IPS-18a (cell line): Measurements from ENCODE around the gene SPAG17.

Source experiments
- H3K27ac ChIP-seq: one replicate; pipeline ENCODE4 v1.5.1; 2013; ENCODE audit warnings: low read length
- H3K27me3 ChIP-seq: one replicate; pipeline ENCODE4 v1.6.1; 2013; ENCODE audit warnings: mild to moderate bottlenecking, low read length; ENCODE audit not compliant: control insufficient read depth, insufficient read depth
- H3K36me3 ChIP-seq: one replicate; pipeline ENCODE4 v1.6.1; 2013; ENCODE audit warnings: low read depth, low read length; ENCODE audit not compliant: control insufficient read depth
- H3K4me1 ChIP-seq: one replicate; pipeline ENCODE4 v1.6.1; 2013; ENCODE audit warnings: low read depth, low read length; ENCODE audit not compliant: control insufficient read depth
- H3K4me3 ChIP-seq: one replicate; pipeline ENCODE4 v1.5.1; 2013; ENCODE audit warnings: low read length
- H3K9ac ChIP-seq: one replicate; pipeline ENCODE4 v1.6.1; 2013; ENCODE audit warnings: mild to moderate bottlenecking, low read length, moderate library complexity
- H3K9me3 ChIP-seq: one replicate; pipeline ENCODE4 v1.6.1; 2013; ENCODE audit warnings: low read depth, low read length; ENCODE audit not compliant: control insufficient read depth

SPAG17 gene

DNA sequence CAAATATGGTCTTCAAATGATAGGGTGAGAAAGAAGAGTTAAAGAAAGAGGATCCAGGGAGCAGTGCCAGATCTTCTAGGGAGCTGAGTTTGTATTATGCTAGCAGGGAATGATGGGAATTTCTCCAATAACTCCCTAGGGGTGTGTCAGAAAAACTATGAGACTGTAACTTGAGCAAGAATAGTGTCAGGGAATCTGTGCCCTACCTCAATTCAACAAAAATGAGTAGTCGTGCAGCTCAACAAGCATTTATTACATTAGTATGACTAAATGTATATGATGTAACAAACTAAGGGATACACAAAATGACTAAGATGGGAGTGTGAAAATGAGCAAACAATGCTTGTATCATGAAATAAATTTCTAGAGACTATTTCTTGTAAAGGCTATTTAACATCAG lies 24.2 kb downstream of the SPAG17 start:
- no peaks in the 10 kb centered on the region for H3K9me3 ChIP-seq
- H3K4me1 ChIP-seq, result no peaks in the 10 kb centered on the region
- no peak overlapping the region for H3K4me3 ChIP-seq
- H3K27me3 ChIP-seq, result no peaks in the 10 kb centered on the region
- H3K36me3 ChIP-seq, result no peaks in the 10 kb centered on the region
- no peak overlapping the region for H3K27ac ChIP-seq
- H3K9ac ChIP-seq, result no peak overlapping the region

DNA sequence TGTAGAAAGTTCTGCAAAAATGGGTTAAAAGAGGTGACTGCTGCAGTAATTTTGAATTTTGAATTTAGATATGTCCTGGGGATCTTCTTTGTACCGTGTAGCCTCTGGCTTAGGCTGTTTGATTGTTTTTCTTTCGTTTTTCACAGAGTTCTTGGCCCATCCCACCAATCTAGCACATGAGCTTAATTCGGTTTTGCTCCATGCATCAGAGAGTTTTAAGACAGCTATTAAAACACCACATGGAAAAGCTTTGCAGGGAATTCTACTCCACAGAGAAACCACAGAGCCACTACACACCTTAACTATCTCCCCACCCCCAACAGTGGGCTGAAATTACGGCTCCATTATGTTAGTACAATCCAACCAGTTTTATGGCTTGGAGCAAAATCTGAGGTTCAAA lies 25.5 kb downstream of the SPAG17 start:
- H3K9ac ChIP-seq, result no peak overlapping the region
- H3K4me3 ChIP-seq, result no peak overlapping the region
- H3K27ac ChIP-seq, result no peak overlapping the region
- H3K36me3 ChIP-seq, result no peaks in the 10 kb centered on the region
- H3K27me3 ChIP-seq, result no peaks in the 10 kb centered on the region
- no peaks in the 10 kb centered on the region for H3K9me3 ChIP-seq
- H3K4me1 ChIP-seq, result no peaks in the 10 kb centered on the region

- no peaks in the 10 kb centered on the region for H3K9me3 ChIP-seq
- no peak overlapping the region for H3K9ac ChIP-seq
- no peaks in the 10 kb centered on the region for H3K36me3 ChIP-seq
- H3K4me1 ChIP-seq, result no peaks in the 10 kb centered on the region
- H3K4me3 ChIP-seq, result no peak overlapping the region
- no peak overlapping the region for H3K27ac ChIP-seq
- no peaks in the 10 kb centered on the region for H3K27me3 ChIP-seq
These were observed 26.1 kb downstream of the SPAG17 start for GRCh38 chr1:118158924-118159323.

DNA sequence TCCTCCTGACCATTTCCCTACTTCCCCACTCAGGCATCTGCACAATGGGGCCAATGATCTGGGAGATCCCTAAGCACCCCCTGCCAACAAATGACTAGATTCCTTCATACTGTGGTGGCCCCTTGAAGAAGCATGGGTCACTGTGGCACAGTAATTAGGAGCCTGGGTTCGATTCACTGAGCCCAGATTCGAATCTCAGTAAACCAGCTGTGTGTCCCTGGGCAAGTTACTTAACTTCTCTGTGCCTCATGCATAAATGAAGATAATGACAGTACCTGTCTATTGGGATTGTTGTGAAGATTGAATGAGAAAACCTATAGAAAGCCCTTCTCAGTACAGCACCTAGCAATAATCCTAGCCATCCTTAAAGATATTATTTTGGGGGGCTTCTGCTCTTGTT lies 27.5 kb downstream of the SPAG17 start:
- Histone ChIP-seq H3K27me3 (no peaks in the 10 kb centered on the region), H3K27ac (no peak overlapping the region), H3K9me3 (no peaks in the 10 kb centered on the region), H3K4me1 (no peaks in the 10 kb centered on the region), H3K4me3 (no peak overlapping the region), H3K36me3 (no peaks in the 10 kb centered on the region), H3K9ac (no peak overlapping the region)

DNA sequence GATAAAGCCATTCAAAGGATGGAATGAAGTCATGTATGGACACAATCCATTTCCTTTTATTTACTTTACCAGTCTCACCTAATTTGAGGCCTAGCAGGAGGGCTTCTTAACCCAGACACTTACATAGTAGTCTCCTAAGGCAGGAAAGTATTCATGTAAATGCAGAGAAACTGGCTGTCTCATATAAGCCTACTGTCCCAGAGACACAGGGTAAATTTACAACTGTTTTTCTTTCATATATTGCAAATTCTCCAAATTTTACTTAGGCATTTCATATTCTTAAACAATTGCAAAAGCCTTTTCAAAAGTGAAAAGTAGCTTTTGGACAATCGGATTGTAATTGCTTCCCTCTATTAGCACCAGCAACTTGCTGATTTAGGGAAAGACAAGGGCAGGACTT lies 29.9 kb downstream of the SPAG17 start:
- Histone ChIP-seq H3K9me3 (no peaks in the 10 kb centered on the region), H3K4me3 (no peak overlapping the region), H3K27me3 (no peaks in the 10 kb centered on the region), H3K36me3 (no peaks in the 10 kb centered on the region), H3K9ac (no peak overlapping the region), H3K27ac (no peak overlapping the region), H3K4me1 (no peaks in the 10 kb centered on the region)

DNA sequence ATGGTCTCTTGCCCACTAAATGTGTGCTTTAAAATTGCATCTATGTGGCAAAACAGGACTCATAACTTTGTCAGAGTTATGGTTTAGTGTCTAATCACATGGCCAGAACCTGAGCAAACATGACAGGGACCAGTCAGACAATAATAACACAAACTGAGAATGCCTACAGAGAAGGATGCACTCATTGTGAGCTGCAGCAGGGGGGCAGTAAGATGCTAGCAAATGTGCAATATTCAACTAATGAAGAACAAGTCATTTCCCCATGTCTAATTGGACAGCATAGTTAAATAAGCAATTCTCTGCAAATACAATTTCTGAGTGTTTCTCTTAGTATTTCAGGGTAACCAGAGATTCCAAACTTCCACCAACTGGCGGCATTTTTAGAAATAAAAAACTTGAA lies 30.8 kb downstream of the SPAG17 start:
- H3K36me3 ChIP-seq, result no peaks in the 10 kb centered on the region
- H3K4me1 ChIP-seq, result no peaks in the 10 kb centered on the region
- H3K27me3 ChIP-seq, result no peaks in the 10 kb centered on the region
- no peak overlapping the region for H3K4me3 ChIP-seq
- H3K9ac ChIP-seq, result no peak overlapping the region
- no peak overlapping the region for H3K27ac ChIP-seq
- no peaks in the 10 kb centered on the region for H3K9me3 ChIP-seq

- Histone ChIP-seq H3K4me3 (no peak overlapping the region), H3K9ac (no peak overlapping the region), H3K4me1 (no peaks in the 10 kb centered on the region), H3K9me3 (no peaks in the 10 kb centered on the region), H3K36me3 (no peaks in the 10 kb centered on the region), H3K27ac (no peak overlapping the region), H3K27me3 (no peaks in the 10 kb centered on the region)
These were observed 33.6 kb downstream of the SPAG17 start for GRCh38 chr1:118151312-118151937.

GRCh38 chr1:118149799-118150198 lies 35.2 kb downstream of the SPAG17 start:
- Histone ChIP-seq H3K4me3 (no peak overlapping the region), H3K27ac (no peak overlapping the region), H3K9ac (no peak overlapping the region), H3K4me1 (no peaks in the 10 kb centered on the region), H3K27me3 (no peaks in the 10 kb centered on the region), H3K36me3 (no peaks in the 10 kb centered on the region), H3K9me3 (no peaks in the 10 kb centered on the region)

- H3K27ac ChIP-seq, result no peak overlapping the region
These were observed 37.0 kb downstream of the SPAG17 start for GRCh38 chr1:118148034-118148433.

DNA sequence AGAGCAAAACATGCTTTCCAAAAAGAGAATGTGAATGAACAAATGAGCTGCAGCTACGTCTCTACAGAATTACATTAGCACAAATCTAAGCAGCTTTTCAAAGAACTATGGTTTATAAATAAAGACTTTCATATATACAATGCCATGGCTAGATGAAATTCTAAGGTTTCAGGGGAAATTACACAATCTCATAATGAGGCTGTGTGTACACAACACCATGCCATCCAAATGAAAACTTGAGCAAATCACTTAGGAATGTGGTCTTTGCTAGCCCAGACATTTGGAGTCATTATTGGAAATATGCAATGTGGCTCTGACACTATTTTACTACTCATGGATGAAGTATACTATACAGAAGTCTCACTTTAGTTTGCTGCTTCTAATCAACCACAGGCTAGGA lies 37.5 kb downstream of the SPAG17 start:
- H3K9ac ChIP-seq, result no peak overlapping the region
- H3K36me3 ChIP-seq, result no peaks in the 10 kb centered on the region
- no peak overlapping the region for H3K27ac ChIP-seq
- H3K4me3 ChIP-seq, result no peak overlapping the region
- no peaks in the 10 kb centered on the region for H3K4me1 ChIP-seq
- no peaks in the 10 kb centered on the region for H3K9me3 ChIP-seq
- no peaks in the 10 kb centered on the region for H3K27me3 ChIP-seq

More at GRCh38 chr1:118148034-118148433, 37.0 kb downstream of the SPAG17 start:
- H3K36me3 ChIP-seq, result no peaks in the 10 kb centered on the region
- H3K4me3 ChIP-seq, result no peak overlapping the region
- no peaks in the 10 kb centered on the region for H3K27me3 ChIP-seq
- no peak overlapping the region for H3K9ac ChIP-seq
- H3K4me1 ChIP-seq, result no peaks in the 10 kb centered on the region
- H3K9me3 ChIP-seq, result no peaks in the 10 kb centered on the region

DNA sequence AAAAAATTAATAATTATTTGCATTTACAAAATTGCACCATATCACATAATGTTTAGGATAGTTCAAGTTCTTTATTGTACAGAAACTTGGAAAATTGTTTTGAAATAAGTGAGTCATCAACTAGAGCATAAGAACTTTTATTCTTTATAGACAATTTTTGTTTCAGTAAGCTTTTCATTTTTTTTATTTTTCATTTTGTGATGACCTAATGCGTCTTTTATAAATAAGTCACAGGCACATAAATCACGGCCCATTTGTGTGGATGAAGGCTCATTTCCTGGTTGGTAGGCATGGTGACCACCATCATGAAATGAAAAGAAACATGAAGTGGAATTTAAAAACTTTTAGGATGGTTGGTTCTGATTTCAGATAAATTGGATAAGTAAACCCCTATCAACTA lies 39.3 kb downstream of the SPAG17 start:
- no peak overlapping the region for H3K9ac ChIP-seq
- H3K27ac ChIP-seq, result no peak overlapping the region
- no peaks in the 10 kb centered on the region for H3K36me3 ChIP-seq
- peaks cover 4% of the 10 kb centered on the region for H3K4me1 ChIP-seq
- no peak overlapping the region for H3K4me3 ChIP-seq
- no peaks in the 10 kb centered on the region for H3K27me3 ChIP-seq
- H3K9me3 ChIP-seq, result no peaks in the 10 kb centered on the region

- H3K36me3 ChIP-seq, result no peaks in the 10 kb centered on the region
- H3K9ac ChIP-seq, result no peak overlapping the region
- no peak overlapping the region for H3K4me3 ChIP-seq
- H3K27ac ChIP-seq, result no peak overlapping the region
- no peaks in the 10 kb centered on the region for H3K27me3 ChIP-seq
- H3K9me3 ChIP-seq, result no peaks in the 10 kb centered on the region
- peaks cover 4% of the 10 kb centered on the region for H3K4me1 ChIP-seq
These were observed 40.3 kb downstream of the SPAG17 start for GRCh38 chr1:118144684-118145083.
